ENCODE measurements around the gene LHFPL2. TPM values are rescaled to one million over a fixed set of nuclear protein-coding genes. Genes with fewer than 3 reads are reported as not detected.

LHFPL2 gene
- total RNA-seq, 1 donor from 2014 or later = 14.4 TPM

DNA sequence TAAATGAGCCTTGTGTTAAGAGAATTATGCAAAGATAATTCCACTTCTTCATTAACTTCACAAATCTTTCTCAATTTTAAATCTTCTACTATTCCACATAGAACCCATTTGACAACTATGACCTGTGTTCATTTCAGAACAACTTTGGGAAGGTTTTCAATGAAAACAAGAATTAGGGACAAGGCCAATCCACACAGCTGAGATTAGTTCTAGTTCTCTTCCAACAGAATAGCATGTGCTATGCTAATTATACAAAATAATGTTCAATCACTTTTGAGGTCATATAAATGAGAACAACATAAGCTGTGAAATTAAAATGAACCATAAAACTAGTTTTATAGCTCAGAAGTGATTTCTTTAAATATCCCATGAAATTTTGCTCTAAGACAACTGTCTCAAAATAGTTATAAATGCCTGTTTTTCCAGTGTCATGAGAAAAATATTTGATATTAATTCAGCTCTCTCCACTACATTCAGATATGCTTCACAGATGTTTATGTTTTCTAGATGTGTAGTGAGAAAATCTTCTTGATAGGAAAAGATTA lies 7.2 kb upstream of the LHFPL2 start:
- H3K4me3 ChIP-seq (ENCODE audit: low read depth, low read length) = no peak overlapping the region
- DNase-seq (ENCODE audit: low read depth) = no peak
- TF ChIP-seq, protein P1, sequence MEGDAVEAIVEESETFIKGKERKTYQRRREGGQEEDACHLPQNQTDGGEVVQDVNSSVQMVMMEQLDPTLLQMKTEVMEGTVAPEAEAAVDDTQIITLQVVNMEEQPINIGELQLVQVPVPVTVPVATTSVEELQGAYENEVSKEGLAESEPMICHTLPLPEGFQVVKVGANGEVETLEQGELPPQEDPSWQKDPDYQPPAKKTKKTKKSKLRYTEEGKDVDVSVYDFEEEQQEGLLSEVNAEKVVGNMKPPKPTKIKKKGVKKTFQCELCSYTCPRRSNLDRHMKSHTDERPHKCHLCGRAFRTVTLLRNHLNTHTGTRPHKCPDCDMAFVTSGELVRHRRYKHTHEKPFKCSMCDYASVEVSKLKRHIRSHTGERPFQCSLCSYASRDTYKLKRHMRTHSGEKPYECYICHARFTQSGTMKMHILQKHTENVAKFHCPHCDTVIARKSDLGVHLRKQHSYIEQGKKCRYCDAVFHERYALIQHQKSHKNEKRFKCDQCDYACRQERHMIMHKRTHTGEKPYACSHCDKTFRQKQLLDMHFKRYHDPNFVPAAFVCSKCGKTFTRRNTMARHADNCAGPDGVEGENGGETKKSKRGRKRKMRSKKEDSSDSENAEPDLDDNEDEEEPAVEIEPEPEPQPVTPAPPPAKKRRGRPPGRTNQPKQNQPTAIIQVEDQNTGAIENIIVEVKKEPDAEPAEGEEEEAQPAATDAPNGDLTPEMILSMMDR (conservative IDR thresholded peaks at IDR 0.05; ENCODE audit: low read depth, low read length) = no peak

- DNase-seq (ENCODE audit: low read depth) = no peak
- no peak overlapping the region for H3K4me3 ChIP-seq (ENCODE audit: low read depth, low read length)
- TF ChIP-seq, protein P1 (conservative IDR thresholded peaks at IDR 0.05; ENCODE audit: low read depth, low read length) = no peak
Measured at GRCh38 chr5:78654386-78654785, 5.8 kb upstream of the LHFPL2 start.

- TF ChIP-seq, protein P1 (conservative IDR thresholded peaks at IDR 0.05; ENCODE audit: low read depth, low read length) = no peak
- no peak overlapping the region for H3K4me3 ChIP-seq (ENCODE audit: low read depth, low read length)
- DNase-seq (ENCODE audit: low read depth) = no peak
Measured at GRCh38 chr5:78653681-78654366, 5.3 kb upstream of the LHFPL2 start.

DNA sequence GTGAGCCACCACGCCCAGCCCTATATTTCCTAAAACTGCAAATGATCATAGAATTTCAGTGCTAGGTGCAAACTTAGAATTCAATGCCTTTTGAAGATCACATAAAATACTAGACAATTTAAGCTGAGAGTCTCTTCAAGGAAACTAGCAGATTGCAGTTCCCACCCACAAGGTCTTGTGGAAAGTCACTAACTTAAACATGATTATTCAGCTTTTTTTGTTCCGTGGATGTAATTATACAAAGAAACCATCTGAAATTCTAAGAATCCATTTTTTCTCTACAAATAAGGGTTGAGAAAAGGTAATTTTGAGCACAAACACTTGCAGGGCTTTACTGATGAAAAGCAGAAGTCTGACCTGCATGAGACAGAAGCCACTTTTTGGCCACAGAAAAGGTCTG lies 4.5 kb upstream of the LHFPL2 start:
- no peak for DNase-seq (ENCODE audit: low read depth)
- TF ChIP-seq, protein P1 (conservative IDR thresholded peaks at IDR 0.05; ENCODE audit: low read depth, low read length) = no peak
- no peak overlapping the region for H3K4me3 ChIP-seq (ENCODE audit: low read depth, low read length)

DNA sequence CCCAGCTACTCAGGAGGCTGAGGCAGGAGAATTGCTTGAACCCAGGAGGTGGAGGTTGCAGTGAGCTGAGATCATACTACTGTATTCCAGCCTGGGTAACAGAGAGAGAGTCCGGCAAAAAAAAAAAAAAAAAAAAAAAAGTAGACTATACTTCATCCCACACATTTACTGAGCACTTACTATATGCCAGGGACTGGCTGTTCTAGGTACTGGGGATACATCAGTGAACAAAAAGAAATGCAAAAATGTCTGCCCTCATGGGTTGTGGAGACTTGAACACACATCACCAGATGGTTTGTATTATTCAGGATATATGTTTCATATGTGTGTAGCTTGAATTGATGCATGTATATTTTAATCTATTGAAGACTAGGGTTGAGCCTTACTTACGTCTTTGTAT lies 2.9 kb upstream of the LHFPL2 start:
- no peak overlapping the region for H3K4me3 ChIP-seq (ENCODE audit: low read depth, low read length)
- DNase-seq (ENCODE audit: low read depth) = no peak
- TF ChIP-seq, protein P1 (conservative IDR thresholded peaks at IDR 0.05; ENCODE audit: low read depth, low read length) = no peak

- no peak for DNase-seq (ENCODE audit: low read depth)
- no peak overlapping the region for H3K4me3 ChIP-seq (ENCODE audit: low read depth, low read length)
- TF ChIP-seq, protein P1 (conservative IDR thresholded peaks at IDR 0.05; ENCODE audit: low read depth, low read length) = no peak
Measured at GRCh38 chr5:78650531-78650930, 2.0 kb upstream of the LHFPL2 start.

Data from epithelial cell of proximal tubule (primary cell).